Measurements from ENCODE around the gene FPGS. TPM values are rescaled to one million over a fixed set of nuclear protein-coding genes. Genes with fewer than 3 reads are reported as not detected.

Gene FPGS
- total RNA-seq, 2 experiments from 2014 or later: 132 to 147 TPM

GRCh38 chr9:127812936-127813675 lies 10.4 kb downstream of the FPGS start:
- Histone ChIP-seq H4K20me1 (ENCODE audit: insufficient read depth, low read length) (no peaks in the 10 kb centered on the region; the same call in 1 of the 2 replicates), H2AFZ (ENCODE audit: low read length) (no peak overlapping the region), H3K9me2 (ENCODE audit: insufficient read depth, low read length) (no peaks in the 10 kb centered on the region), H3K36me3 (ENCODE audit: insufficient read depth, low read length) (peaks cover 80% of the 10 kb centered on the region), H3K27ac (ENCODE audit: low read depth, low read length, poor library complexity, severe bottlenecking) (no peak overlapping the region), H3K4me3 (ENCODE audit: low read depth, low read length, poor library complexity, severe bottlenecking) (no peak overlapping the region), H3K4me1 (ENCODE audit: insufficient read depth, low read length, poor library complexity, severe bottlenecking) (peaks cover 18% of the 10 kb centered on the region), H3K79me2 (ENCODE audit: insufficient read depth, low read depth, low read length) (no peaks in the 10 kb centered on the region), H3K4me2 (ENCODE audit: low read length) (no peak overlapping the region), H3K9me3 (ENCODE audit: low read length) (no peaks in the 10 kb centered on the region)
- ChIA-PET CTCF (ENCODE audit: unreplicated experiment) (interaction anchor here (0.7 kb wide), 1 partner anchor 12 kb away, joined by 3 read pairs; no protein-coding TSS in a partner anchor), POLR2A (no interaction called here)
- BruUV-seq (replicated peaks): no TSS peak
- intact Hi-C loops (cut with micrococcal nuclease; ENCODE audit: unreplicated experiment): no loop called here
- TF ChIP-seq EZH2phosphoT487 (IDR thresholded peaks at IDR 0.05; ENCODE audit: borderline replicate concordance, low read depth, low read length) (no peak), CTCF (conservative IDR thresholded peaks at IDR 0.05; ENCODE audit: low read length) (no peak)
- DNase-seq (ENCODE audit: low spot score): no peak

GRCh38 chr9:127813686-127814226 lies 11.1 kb downstream of the FPGS start:
- H3K79me2 ChIP-seq (ENCODE audit: insufficient read depth, low read depth, low read length): no peaks in the 10 kb centered on the region
- H3K4me2 ChIP-seq (ENCODE audit: low read length): no peak overlapping the region
- TF ChIP-seq EZH2phosphoT487 (IDR thresholded peaks at IDR 0.05; ENCODE audit: borderline replicate concordance, low read depth, low read length) (no peak), CTCF (conservative IDR thresholded peaks at IDR 0.05; ENCODE audit: low read length) (no peak)
- ChIA-PET POLR2A (no interaction called here), CTCF (ENCODE audit: unreplicated experiment) (interaction anchor here (0.7 kb wide), 1 partner anchor 11 kb away, joined by 3 read pairs; no protein-coding TSS in a partner anchor)
- H3K4me3 ChIP-seq (ENCODE audit: low read depth, low read length, poor library complexity, severe bottlenecking): no peak overlapping the region
- no peak overlapping the region for H2AFZ ChIP-seq (ENCODE audit: low read length)
- no peak for DNase-seq (ENCODE audit: low spot score)
- intact Hi-C loops (cut with micrococcal nuclease; ENCODE audit: unreplicated experiment): no loop called here
- peaks cover 12% of the 10 kb centered on the region for H3K4me1 ChIP-seq (ENCODE audit: insufficient read depth, low read length, poor library complexity, severe bottlenecking)
- H3K9me2 ChIP-seq (ENCODE audit: insufficient read depth, low read length): no peaks in the 10 kb centered on the region
- no TSS peak for BruUV-seq (replicated peaks)
- no peaks in the 10 kb centered on the region for H3K9me3 ChIP-seq (ENCODE audit: low read length)
- H4K20me1 ChIP-seq (ENCODE audit: insufficient read depth, low read length): no peaks in the 10 kb centered on the region
- H3K36me3 ChIP-seq (ENCODE audit: insufficient read depth, low read length): peaks cover 80% of the 10 kb centered on the region
- H3K27ac ChIP-seq (ENCODE audit: low read depth, low read length, poor library complexity, severe bottlenecking): no peak overlapping the region

All from OCI-LY7 (cell line).